GM18507 (cell line): ENCODE measurements around the gene NELFB.

Experiments used
- DNase-seq: peaks from one replicate; pipeline ENCODE4 v3.0.0; 2011; ENCODE audit warnings: low read depth; ENCODE audit not compliant: insufficient read length; ENCODE audit errors: extremely low spot score
- FAIRE-seq: peaks from 2 replicates; lab custom pipeline; 2011; peaks lifted over from hg19 to GRCh38; lab: Jason Lieb, UNC

NELFB gene

GRCh38 chr9:137298401-137299202, 43.5 kb downstream of the NELFB start:
- FAIRE-seq (no peak), DNase-seq (no peak)

- DNase-seq: no peak
- no peak for FAIRE-seq
These were observed 44.1 kb downstream of the NELFB start for GRCh38 chr9:137299203-137299565.

- DNase-seq (no peak), FAIRE-seq (no peak)
These were observed 44.8 kb downstream of the NELFB start for GRCh38 chr9:137299938-137300337.

GRCh38 chr9:137300567-137301080, 45.5 kb downstream of the NELFB start:
- peak; percentile 48 for FAIRE-seq
- no peak for DNase-seq

GRCh38 chr9:137301081-137301947, 46.2 kb downstream of the NELFB start:
- FAIRE-seq (no peak), DNase-seq (no peak)

- FAIRE-seq (peak; percentile 75), DNase-seq (peak; percentile 83)
These were observed 47.0 kb downstream of the NELFB start, which contains the start of gene NRARP for GRCh38 chr9:137302118-137302448. Gene NRARP (minus strand): TSS chr9:137302271. CDS start chr9:137301928, 343 bp downstream.

GRCh38 chr9:137302449-137303150, 47.5 kb downstream of the NELFB start:
- no peak for FAIRE-seq
- no peak for DNase-seq

GRCh38 chr9:137303151-137303892, 48.2 kb downstream of the NELFB start:
- no peak for DNase-seq

GRCh38 chr9:137303893-137304382, 48.8 kb downstream of the NELFB start:
- FAIRE-seq (no peak), DNase-seq (no peak)

More at GRCh38 chr9:137303151-137303892, 48.2 kb downstream of the NELFB start:
- FAIRE-seq: no peak

- no peak for FAIRE-seq
- DNase-seq: no peak
These were observed 49.4 kb downstream of the NELFB start for GRCh38 chr9:137304383-137305059.

- DNase-seq: no peak
These were observed 50.1 kb downstream of the NELFB start for GRCh38 chr9:137305060-137305797.

GRCh38 chr9:137305798-137306065, 50.6 kb downstream of the NELFB start:
- FAIRE-seq: no peak
- no peak for DNase-seq

More at GRCh38 chr9:137305060-137305797, 50.1 kb downstream of the NELFB start:
- FAIRE-seq: peak; percentile 76

- FAIRE-seq (no peak), DNase-seq (no peak)
These were observed 51.1 kb downstream of the NELFB start for GRCh38 chr9:137306066-137306849.

- DNase-seq: no peak
- no peak for FAIRE-seq
These were observed 51.7 kb downstream of the NELFB start for GRCh38 chr9:137306850-137307254.

GRCh38 chr9:137307255-137308056, 52.3 kb downstream of the NELFB start:
- no peak for FAIRE-seq

GRCh38 chr9:137308057-137308619, 53.0 kb downstream of the NELFB start:
- no peak for FAIRE-seq

More at GRCh38 chr9:137307255-137308056, 52.3 kb downstream of the NELFB start:
- no peak for DNase-seq

More at GRCh38 chr9:137308057-137308619, 53.0 kb downstream of the NELFB start:
- no peak for DNase-seq
